Activated B cell treated with CpG ODN at 0.5 μM for 24 hours (primary cell): Measurements from ENCODE around the gene ADAT3. TPM values are rescaled to one million over a fixed set of nuclear protein-coding genes. Genes with fewer than 3 reads are reported as not detected.

Source experiments
- ATAC-seq: fragments of 200-7000 bp; cut with Tn5 transposase; one replicate; pipeline ENCODE4 v1.10.0; 2021; ENCODE audit warnings: low read depth, mild to moderate bottlenecking, moderate library complexity
- CTCF ChIA-PET: fragments of 350-600 bp; sonication (Branson Sonifier 250); formaldehyde crosslinking; loops from one replicate; lab custom pipeline; 2021; ENCODE audit warnings: antibody characterized with exemption; lab: Charles Lee
- POLR2A ChIA-PET: fragments of 350-600 bp; sonication (Branson Sonifier 250); formaldehyde crosslinking; loops from one replicate; lab custom pipeline; 2021; ENCODE audit warnings: antibody characterized with exemption; lab: Charles Lee
- DNase-seq: peaks from one replicate; pipeline ENCODE4 v3.0.0; 2022
- H3K27ac Mint-ChIP-seq: one replicate; pipeline ENCODE4 v1.8.0; 2020; ENCODE audit warnings: mixed read lengths
- H3K27me3 Mint-ChIP-seq: one replicate; pipeline ENCODE4 v1.8.0; 2021; ENCODE audit warnings: mixed read lengths
- H3K36me3 Mint-ChIP-seq: one replicate; pipeline ENCODE4 v1.8.0; 2021; ENCODE audit warnings: low read depth, mixed read lengths
- H3K4me1 Mint-ChIP-seq: one replicate; pipeline ENCODE4 v1.8.0; 2021; ENCODE audit warnings: mixed read lengths
- H3K4me3 Mint-ChIP-seq: one replicate; pipeline ENCODE4 v1.8.0; 2020; ENCODE audit warnings: mild to moderate bottlenecking, mixed read lengths
- H3K9me3 Mint-ChIP-seq: one replicate; pipeline ENCODE4 v1.8.0; 2020; ENCODE audit warnings: mixed read lengths
- intact Hi-C: fragments of 100-400 bp; cut with micrococcal nuclease; formaldehyde crosslinking; loops from one replicate; pipeline ENCODE4 v1.15.1; 2024
- total RNA-seq: library from RNA; stranded (reverse); gene quantifications from 2 replicates; pipeline ENCODE4 v1.2.3, GENCODE V29; 2022
- TF ChIP-seq, protein P1 (sequence below): fragments of 200-600 bp; IDR thresholded peaks from one replicate; pipeline ENCODE4 v1.8.0; 2022; ENCODE audit warnings: antibody characterized with exemption, mild to moderate bottlenecking

The ADAT3 gene
- total RNA-seq, 1 donor from 2014 or later, result 14.1 TPM

DNA sequence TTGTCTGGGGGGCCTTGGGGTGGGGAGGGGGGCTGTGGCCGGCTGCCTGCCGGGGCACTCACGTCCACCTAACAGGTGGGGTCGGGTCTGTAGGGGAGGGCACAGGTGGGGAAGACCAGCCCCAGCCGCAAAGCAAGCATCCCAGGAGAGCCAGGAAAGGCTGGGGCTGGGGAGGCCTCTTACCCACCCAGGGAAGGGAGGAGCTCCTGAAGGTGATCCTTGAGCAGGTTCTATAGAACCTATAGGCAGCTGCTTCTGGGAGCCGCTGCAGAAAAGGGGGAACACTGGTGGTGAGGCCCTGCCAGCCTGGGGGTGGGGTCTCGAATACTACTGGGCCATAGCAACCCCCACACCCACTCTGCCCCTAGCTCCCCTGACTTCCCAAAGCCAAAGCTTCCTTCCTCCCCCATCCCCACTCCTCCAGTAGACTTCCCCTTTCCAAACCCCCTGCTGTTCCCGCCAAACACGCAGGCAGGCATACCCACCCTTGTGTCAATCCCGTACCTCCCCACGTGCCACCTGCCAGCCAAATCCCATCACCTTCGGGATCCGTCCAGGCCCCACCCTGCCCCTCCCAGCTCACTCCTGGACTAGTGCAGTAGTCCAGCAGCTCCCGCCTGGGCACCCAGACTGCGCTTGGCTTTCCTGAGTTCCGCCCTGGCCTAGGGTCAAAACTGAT, 47.4 kb upstream of the ADAT3 start:
- Mint-ChIP-seq H3K4me1 (peaks cover 77% of the 10 kb centered on the region), H3K27ac (peak overlapping the region; percentile 68), H3K4me3 (peak overlapping the region; percentile 24), H3K36me3 (peaks cover 2% of the 10 kb centered on the region), H3K27me3 (no peaks in the 10 kb centered on the region), H3K9me3 (no peaks in the 10 kb centered on the region)
- POLR2A ChIA-PET, result interaction anchor here (0.6 to 3.1 kb wide), 13 partner anchors 9 to 209 kb away, joined by 3 to 15 read pairs (median 4); partner anchors contain the start of genes MKNK2 and REXO1
- no peak for DNase-seq
- CTCF ChIA-PET, result interaction anchor here (1.3 kb wide), 2 partner anchors 31 to 46 kb away, joined by 3 read pairs; no protein-coding TSS in a partner anchor
- ATAC-seq, result no peak
- TF ChIP-seq, protein P1, sequence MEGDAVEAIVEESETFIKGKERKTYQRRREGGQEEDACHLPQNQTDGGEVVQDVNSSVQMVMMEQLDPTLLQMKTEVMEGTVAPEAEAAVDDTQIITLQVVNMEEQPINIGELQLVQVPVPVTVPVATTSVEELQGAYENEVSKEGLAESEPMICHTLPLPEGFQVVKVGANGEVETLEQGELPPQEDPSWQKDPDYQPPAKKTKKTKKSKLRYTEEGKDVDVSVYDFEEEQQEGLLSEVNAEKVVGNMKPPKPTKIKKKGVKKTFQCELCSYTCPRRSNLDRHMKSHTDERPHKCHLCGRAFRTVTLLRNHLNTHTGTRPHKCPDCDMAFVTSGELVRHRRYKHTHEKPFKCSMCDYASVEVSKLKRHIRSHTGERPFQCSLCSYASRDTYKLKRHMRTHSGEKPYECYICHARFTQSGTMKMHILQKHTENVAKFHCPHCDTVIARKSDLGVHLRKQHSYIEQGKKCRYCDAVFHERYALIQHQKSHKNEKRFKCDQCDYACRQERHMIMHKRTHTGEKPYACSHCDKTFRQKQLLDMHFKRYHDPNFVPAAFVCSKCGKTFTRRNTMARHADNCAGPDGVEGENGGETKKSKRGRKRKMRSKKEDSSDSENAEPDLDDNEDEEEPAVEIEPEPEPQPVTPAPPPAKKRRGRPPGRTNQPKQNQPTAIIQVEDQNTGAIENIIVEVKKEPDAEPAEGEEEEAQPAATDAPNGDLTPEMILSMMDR, result no peak
- intact Hi-C loops, result loop anchor here (10.0 kb wide), 1 partner anchor 757 kb away; no protein-coding TSS in a partner anchor

DNA sequence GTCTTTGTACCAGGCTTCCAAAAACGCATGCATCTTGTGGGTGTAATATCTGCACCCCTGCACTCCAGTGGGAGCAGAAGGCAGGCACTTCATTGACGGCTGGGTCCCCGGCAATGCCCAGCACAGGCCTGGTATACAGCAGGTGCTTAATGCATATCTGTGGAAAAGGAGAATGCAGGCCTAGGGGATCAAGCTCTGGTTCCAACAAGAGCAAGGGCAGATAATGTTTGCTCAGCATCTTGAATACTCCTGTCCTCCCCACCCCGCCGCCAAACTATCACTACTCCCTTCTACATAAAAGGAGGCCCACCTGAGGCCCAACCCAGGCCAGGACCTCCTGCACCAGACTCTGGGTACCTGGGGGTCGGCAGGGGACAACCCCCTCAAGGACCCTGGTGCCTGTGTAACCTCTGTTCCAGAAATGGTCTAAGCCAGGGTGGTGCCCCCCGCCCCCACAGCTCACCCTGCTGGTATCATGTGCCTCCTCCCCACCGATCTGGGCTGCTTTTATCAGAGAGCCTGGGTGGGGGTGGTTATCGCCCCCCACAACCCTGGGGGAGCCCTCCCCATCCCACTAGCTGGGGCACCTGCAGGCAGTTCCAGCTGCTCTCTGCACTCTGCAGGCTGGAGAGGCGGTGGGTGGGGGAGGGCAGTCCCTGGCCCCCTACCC, 46.7 kb upstream of the ADAT3 start:
- ATAC-seq (no peak), DNase-seq (no peak)
- no peaks in the 10 kb centered on the region for H3K36me3 Mint-ChIP-seq
- TF ChIP-seq, protein P1, result no peak
- peak overlapping the region; percentile 63 for H3K27ac Mint-ChIP-seq
- no peaks in the 10 kb centered on the region for H3K27me3 Mint-ChIP-seq
- H3K4me1 Mint-ChIP-seq, result peaks cover 70% of the 10 kb centered on the region
- H3K9me3 Mint-ChIP-seq, result no peaks in the 10 kb centered on the region
- POLR2A ChIA-PET, result interaction anchor here (0.7 to 3.1 kb wide), 8 partner anchors 10 to 794 kb away, joined by 3 to 15 read pairs (median 4); partner anchors contain the start of genes MKNK2 and REXO1
- peak overlapping the region; percentile 24 for H3K4me3 Mint-ChIP-seq
- CTCF ChIA-PET, result interaction anchor here (1.3 kb wide), 1 partner anchor 45 kb away, joined by 3 read pairs; no protein-coding TSS in a partner anchor
- intact Hi-C loops, result loop anchor here (10.0 kb wide), 1 partner anchor 756 kb away; no protein-coding TSS in a partner anchor

DNA sequence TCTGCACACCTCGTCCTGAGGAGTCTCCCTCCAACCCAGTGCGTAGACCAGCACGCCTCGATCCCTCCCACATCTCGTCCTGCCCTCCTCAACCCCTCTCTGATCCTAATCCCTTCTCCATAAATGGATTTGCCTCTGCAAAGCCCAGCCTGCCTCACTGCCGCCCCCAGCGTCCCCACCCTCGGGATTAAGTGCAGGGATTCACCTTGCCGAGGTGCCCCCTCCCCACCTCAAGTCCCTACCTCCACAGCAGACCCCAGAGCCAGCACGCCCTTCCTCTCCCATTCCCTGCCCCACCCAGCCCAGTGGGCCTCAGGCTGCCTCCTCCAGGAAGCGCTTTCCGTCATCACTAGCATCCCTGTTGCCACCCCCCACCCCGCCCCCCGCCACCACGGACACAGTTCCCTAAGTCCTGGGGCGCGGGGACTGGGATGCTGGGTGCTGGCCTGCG, 45.8 kb upstream of the ADAT3 start:
- CTCF ChIA-PET, result no interaction called here
- H3K36me3 Mint-ChIP-seq, result no peaks in the 10 kb centered on the region
- H3K27ac Mint-ChIP-seq, result peak overlapping the region; percentile 60
- H3K27me3 Mint-ChIP-seq, result no peaks in the 10 kb centered on the region
- DNase-seq (no peak), ATAC-seq (no peak)
- TF ChIP-seq, protein P1, result no peak
- intact Hi-C loops, result loop anchor here (10.0 kb wide), 1 partner anchor 755 kb away; no protein-coding TSS in a partner anchor
- H3K4me3 Mint-ChIP-seq, result peak overlapping the region; percentile 53
- H3K9me3 Mint-ChIP-seq, result no peaks in the 10 kb centered on the region
- peaks cover 69% of the 10 kb centered on the region for H3K4me1 Mint-ChIP-seq
- POLR2A ChIA-PET, result interaction anchor here (0.6 to 1.7 kb wide), 2 partner anchors 192 to 226 kb away, joined by 5 to 7 read pairs; partner anchors contain the start of gene MKNK2

DNA sequence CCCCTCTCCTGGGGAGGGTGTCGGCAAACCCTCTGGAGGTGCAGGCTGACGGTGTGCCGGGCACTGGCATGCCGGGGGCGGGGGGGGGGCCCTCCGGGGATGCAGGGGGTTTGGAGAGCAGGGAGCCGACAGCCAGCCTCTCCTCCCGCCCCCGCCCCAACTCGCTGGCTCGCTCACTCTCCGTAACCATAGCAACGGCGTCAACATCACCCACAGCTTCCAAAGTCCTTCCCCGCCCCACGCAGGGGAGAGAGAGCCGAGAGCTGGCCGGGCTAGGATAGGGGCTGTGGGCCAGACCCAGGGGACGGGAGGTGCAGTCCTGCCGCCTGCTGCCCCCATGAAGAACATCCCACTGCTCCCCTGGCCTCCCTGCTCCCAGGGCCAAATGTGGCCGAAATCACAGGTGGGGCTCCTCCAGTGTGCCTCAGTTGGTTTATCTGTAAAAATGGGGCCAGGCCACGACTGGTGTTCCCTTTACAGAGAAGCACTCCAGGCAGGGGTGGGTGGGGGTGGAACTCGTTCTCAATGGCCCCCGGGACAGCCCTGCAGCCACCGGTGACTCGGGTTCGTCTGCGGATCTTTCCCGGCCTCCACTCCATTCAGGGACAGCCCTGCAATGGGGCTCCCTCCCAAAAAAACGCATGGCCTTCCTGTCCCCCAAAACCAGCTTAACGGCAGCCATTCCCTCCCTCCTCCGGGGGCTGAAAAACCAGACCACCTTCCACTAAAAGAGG, 45.0 kb upstream of the ADAT3 start:
- no peak for DNase-seq
- ChIA-PET POLR2A (interaction anchor here (0.6 to 0.7 kb wide), 2 partner anchors 16 to 225 kb away, joined by 7 to 12 read pairs; no protein-coding TSS in a partner anchor), CTCF (no interaction called here)
- Mint-ChIP-seq H3K27ac (peak overlapping the region; percentile 59), H3K27me3 (no peaks in the 10 kb centered on the region), H3K4me1 (peaks cover 60% of the 10 kb centered on the region), H3K9me3 (no peaks in the 10 kb centered on the region), H3K36me3 (no peaks in the 10 kb centered on the region), H3K4me3 (no peak overlapping the region)
- intact Hi-C loops, result loop anchor here (5.0 kb wide), 2 partner anchors 192 to 227 kb away; partner anchors contain the start of gene MKNK2
- TF ChIP-seq, protein P1, result no peak
- ATAC-seq, result no peak
